Mesenchymal stem cell (in vitro differentiated cells and primary cell): ENCODE data around the gene LIMS2.
A peak's percentile ranks its signal among the peaks of the same experiment; 100 is the strongest.

ENCODE experiments used
- DNase-seq: peaks from one replicate; pipeline ENCODE4 v3.0.0-alpha.2; 2013
- H2AFZ ChIP-seq: one replicate; pipeline ENCODE4 v1.6.1; 2013; ENCODE audit warnings: low read depth, mild to moderate bottlenecking, control low read depth, inconsistent platforms, low read length, moderate library complexity
- H2AK5ac ChIP-seq: 2 replicates; pipeline ENCODE4 v1.6.1; 2013; ENCODE audit warnings: low read length, moderate library complexity, mild to moderate bottlenecking, inconsistent platforms; ENCODE audit not compliant: severe bottlenecking
- H2BK120ac ChIP-seq: one replicate; pipeline ENCODE4 v1.6.1; 2013; ENCODE audit warnings: low read depth, mild to moderate bottlenecking, inconsistent platforms, low read length, moderate library complexity
- H2BK12ac ChIP-seq, 2 experiments: one replicate each; pipeline ENCODE4 v1.6.1; 2013; ENCODE audit warnings: inconsistent platforms in 2 of 2, low read length in 2 of 2, mild to moderate bottlenecking in 2 of 2, moderate library complexity in 2 of 2, control low read depth in 1 of 2
- H2BK15ac ChIP-seq: one replicate; pipeline ENCODE4 v1.6.1; 2013; ENCODE audit warnings: mild to moderate bottlenecking, low read depth, inconsistent platforms; ENCODE audit not compliant: poor library complexity, severe bottlenecking
- H2BK5ac ChIP-seq: 2 replicates; pipeline ENCODE4 v1.6.1; 2013; ENCODE audit warnings: low read depth, mild to moderate bottlenecking, low read length, control low read depth, inconsistent platforms; ENCODE audit not compliant: poor library complexity, severe bottlenecking
- H3K14ac ChIP-seq, 2 experiments: one replicate each; pipeline ENCODE4 v1.6.1; 2013; ENCODE audit warnings: inconsistent platforms in 2 of 2, low read length in 2 of 2, control low read depth in 1 of 2, mild to moderate bottlenecking in 1 of 2, moderate library complexity in 1 of 2
- H3K18ac ChIP-seq, 2 experiments: one replicate each; pipeline ENCODE4 v1.6.1; 2013; ENCODE audit warnings: inconsistent platforms in 2 of 2, low read length in 2 of 2, control low read depth in 1 of 2, low read depth in 1 of 2, mild to moderate bottlenecking in 1 of 2
- H3K23ac ChIP-seq, 2 experiments: one replicate each; pipeline ENCODE4 v1.6.1; 2013; ENCODE audit warnings: inconsistent platforms in 2 of 2, low read length in 2 of 2, mild to moderate bottlenecking in 2 of 2, moderate library complexity in 2 of 2, control low read depth in 1 of 2
- H3K27ac ChIP-seq: 2 replicates; pipeline ENCODE4 v1.5.1; 2013; ENCODE audit warnings: mild to moderate bottlenecking, moderate library complexity, low read length, control low read depth, inconsistent platforms; ENCODE audit not compliant: poor library complexity, severe bottlenecking
- H3K27me3 ChIP-seq, 2 experiments: 2 replicates each; pipeline versions ENCODE4 v1.6.1 to v1.7.0; 2013; ENCODE audit warnings: low read length in 2 of 2, mild to moderate bottlenecking in 2 of 2, moderate library complexity in 2 of 2, control low read depth in 1 of 2, inconsistent platforms in 1 of 2; ENCODE audit not compliant: control insufficient read depth in 1 of 2, insufficient read depth in 1 of 2
- H3K36me3 ChIP-seq, 2 experiments: 2 replicates each; pipeline versions ENCODE4 v1.6.1 to v1.7.0; 2013; ENCODE audit warnings: low read length in 2 of 2, control low read depth in 1 of 2, inconsistent platforms in 1 of 2, low read depth in 1 of 2, mild to moderate bottlenecking in 1 of 2; ENCODE audit not compliant: insufficient read depth in 2 of 2, control insufficient read depth in 1 of 2
- H3K4ac ChIP-seq, 2 experiments: one replicate each; pipeline ENCODE4 v1.6.1; 2013; ENCODE audit warnings: inconsistent platforms in 2 of 2, low read length in 2 of 2, mild to moderate bottlenecking in 2 of 2, moderate library complexity in 2 of 2, control low read depth in 1 of 2, low read depth in 1 of 2
- H3K4me1 ChIP-seq: 2 replicates; pipeline ENCODE4 v1.6.1; 2013; ENCODE audit warnings: low read depth, low read length, control low read depth; ENCODE audit not compliant: control insufficient read depth, insufficient read depth
- H3K4me2 ChIP-seq: 2 replicates; pipeline ENCODE4 v1.6.1; 2013; ENCODE audit warnings: low read length, mild to moderate bottlenecking, inconsistent platforms; ENCODE audit not compliant: poor library complexity, severe bottlenecking
- H3K4me3 ChIP-seq, 2 experiments: 2 replicates each; pipeline versions ENCODE4 v1.5.1 to v1.7.0; 2013; ENCODE audit warnings: low read length in 2 of 2, mild to moderate bottlenecking in 2 of 2, control low read depth in 1 of 2, low read depth in 1 of 2; ENCODE audit not compliant: insufficient read depth in 1 of 2
- H3K79me1 ChIP-seq: replicated peaks from 2 replicates; pipeline ENCODE4 v1.6.1; 2013; ENCODE audit warnings: mild to moderate bottlenecking, control low read depth, low read length, inconsistent platforms; ENCODE audit not compliant: poor library complexity, severe bottlenecking
- H3K9ac ChIP-seq: 2 replicates; pipeline ENCODE4 v1.7.0; 2013; ENCODE audit warnings: mild to moderate bottlenecking, low read length, moderate library complexity
- H3K9me3 ChIP-seq: 2 replicates; pipeline ENCODE4 v1.7.0; 2013; ENCODE audit warnings: mild to moderate bottlenecking, low read length; ENCODE audit not compliant: control insufficient read depth
- H4K8ac ChIP-seq: one replicate; pipeline ENCODE4 v1.6.1; 2013; ENCODE audit warnings: inconsistent platforms, mild to moderate bottlenecking, low read length, moderate library complexity
- H4K91ac ChIP-seq: one replicate; pipeline ENCODE4 v1.6.1; 2013; ENCODE audit warnings: mild to moderate bottlenecking, low read length, inconsistent platforms
- WGBS: methylation state at CpG from one replicate; pipeline ENCODE4 v1.1.7; 2013; ENCODE audit warnings: mixed read lengths; 5-methylcytosine and 5-hydroxymethylcytosine counted together

The LIMS2 gene

GRCh38 chr2:127640082-127641072 lies 35.0 kb downstream of the LIMS2 start:
- peak overlapping the region in 1 of 2 experiments; percentile 22 for H3K18ac ChIP-seq
- H3K23ac ChIP-seq: no peak overlapping the region
- H3K14ac ChIP-seq: no peak overlapping the region
- H2BK120ac ChIP-seq: no peak overlapping the region
- H3K4me2 ChIP-seq: no peak overlapping the region
- peak overlapping the region; percentile 66 for H4K91ac ChIP-seq
- no peak overlapping the region for H3K4me3 ChIP-seq
- H3K36me3 ChIP-seq: peaks cover 0 to 16% of the 10 kb centered on the region in 2 experiments
- no peaks in the 10 kb centered on the region for H3K27me3 ChIP-seq
- no peak overlapping the region for H2AK5ac ChIP-seq
- H3K27ac ChIP-seq: no peak overlapping the region
- H3K79me1 ChIP-seq: no peaks in the 10 kb centered on the region
- 88% methylated on average over 25 of the region's 25 CpGs for WGBS
- no peak overlapping the region for H3K4ac ChIP-seq
- peak overlapping the region; percentile 21 for H4K8ac ChIP-seq
- peak overlapping the region; percentile 18 for H2BK15ac ChIP-seq
- no peak for DNase-seq
- H2AFZ ChIP-seq: no peak overlapping the region
- H3K4me1 ChIP-seq: peaks cover 31% of the 10 kb centered on the region
- no peak overlapping the region for H3K9ac ChIP-seq
- no peak overlapping the region for H2BK5ac ChIP-seq
- peak overlapping the region in 1 of 2 experiments; percentile 65 for H2BK12ac ChIP-seq
- no peaks in the 10 kb centered on the region for H3K9me3 ChIP-seq

GRCh38 chr2:127639111-127639474 lies 36.2 kb downstream of the LIMS2 start:
- no peaks in the 10 kb centered on the region for H3K79me1 ChIP-seq
- no peak overlapping the region for H3K14ac ChIP-seq
- H3K4me3 ChIP-seq: no peak overlapping the region
- H2AFZ ChIP-seq: no peak overlapping the region
- H3K23ac ChIP-seq: no peak overlapping the region
- H3K36me3 ChIP-seq: peaks cover 0 to 16% of the 10 kb centered on the region in 2 experiments
- no peak overlapping the region for H2BK5ac ChIP-seq
- H3K4ac ChIP-seq: no peak overlapping the region
- no peak overlapping the region for H2BK12ac ChIP-seq
- H2BK120ac ChIP-seq: no peak overlapping the region
- H2AK5ac ChIP-seq: no peak overlapping the region
- peak overlapping the region; percentile 99 for H4K91ac ChIP-seq
- H3K27ac ChIP-seq: no peak overlapping the region
- no peaks in the 10 kb centered on the region for H3K27me3 ChIP-seq
- H2BK15ac ChIP-seq: no peak overlapping the region
- DNase-seq: no peak
- no peak overlapping the region for H3K9ac ChIP-seq
- H3K4me1 ChIP-seq: peaks cover 35% of the 10 kb centered on the region
- no peak overlapping the region for H3K18ac ChIP-seq
- no peaks in the 10 kb centered on the region for H3K9me3 ChIP-seq
- 93% methylated on average over 13 of the region's 13 CpGs for WGBS
- no peak overlapping the region for H4K8ac ChIP-seq
- no peak overlapping the region for H3K4me2 ChIP-seq

- Histone ChIP-seq H3K4me2 (no peak overlapping the region), H3K9ac (no peak overlapping the region), H3K9me3 (no peaks in the 10 kb centered on the region), H3K18ac (peak overlapping the region; percentile 63 to 92), H3K27me3 (no peaks in the 10 kb centered on the region), H3K4me1 (peaks cover 35% of the 10 kb centered on the region), H2BK5ac (no peak overlapping the region), H3K36me3 (peaks cover 0 to 16% of the 10 kb centered on the region in 2 experiments), H2BK120ac (peak overlapping the region; percentile 74), H2BK15ac (peak overlapping the region; percentile 12), H2AK5ac (peak overlapping the region; percentile 7), H3K4me3 (no peak overlapping the region), H3K14ac (no peak overlapping the region), H3K23ac (no peak overlapping the region), H4K91ac (peak overlapping the region; percentile 99), H2BK12ac (peak overlapping the region in 1 of 2 experiments; percentile 13), H4K8ac (peak overlapping the region; percentile 96), H2AFZ (no peak overlapping the region), H3K79me1 (no peaks in the 10 kb centered on the region), H3K4ac (peak overlapping the region in 1 of 2 experiments; percentile 9), H3K27ac (no peak overlapping the region)
- peak; percentile 35 for DNase-seq
- 78% methylated on average over 17 of the region's 23 CpGs for WGBS
Observed at GRCh38 chr2:127638361-127639110, 36.8 kb downstream of the LIMS2 start.
